Suprapubic skin (tissue), 4 donors: Measurements from ENCODE around the gene CNGA4. TPM values are rescaled to one million over a fixed set of nuclear protein-coding genes. Genes with fewer than 3 reads are reported as not detected.

ENCODE experiments used
- DNase-seq, 2 donors: peaks; one replicate each; pipeline ENCODE4 v3.0.0-alpha.2; 2019; ENCODE audit warnings: low spot score in 2 of 2
- H3K27ac ChIP-seq: fragments of 200-600 bp; sonication (generic); one replicate; pipeline ENCODE4 v1.5.1; 2019
- H3K27me3 ChIP-seq: fragments of 200-600 bp; sonication (generic); one replicate; pipeline ENCODE4 v1.5.1; 2019
- H3K36me3 ChIP-seq: fragments of 200-600 bp; sonication (generic); one replicate; pipeline ENCODE4 v1.5.1; 2019
- H3K4me1 ChIP-seq: fragments of 200-600 bp; sonication (generic); one replicate; pipeline ENCODE4 v1.5.1; 2019
- H3K4me3 ChIP-seq: fragments of 200-600 bp; sonication (generic); one replicate; pipeline ENCODE4 v1.5.1; 2019; ENCODE audit warnings: mild to moderate bottlenecking
- H3K9me3 ChIP-seq: fragments of 200-600 bp; sonication (generic); one replicate; pipeline ENCODE4 v1.5.1; 2019
- EP300 ChIP-seq: sonication (generic); formaldehyde crosslinking; IDR thresholded peaks from one replicate; pipeline ENCODE4 v1.6.1; 2017; ENCODE audit warnings: antibody characterized with exemption
- POLR2A ChIP-seq, 2 donors: fragments of 450-650 bp; IDR thresholded peaks; one replicate each; pipeline ENCODE4 v1.6.1; 2017; ENCODE audit warnings: antibody characterized with exemption in 2 of 2, mild to moderate bottlenecking in 2 of 2, moderate library complexity in 2 of 2
- POLR2AphosphoS5 ChIP-seq, 3 donors: sonication (generic); formaldehyde crosslinking; IDR thresholded peaks; one replicate each; pipeline ENCODE4 v1.6.1; 2017; ENCODE audit warnings: antibody characterized with exemption in 3 of 3
- WGBS: methylation state at CpG from one replicate; pipeline ENCODE4 v1.1.5; 2018; 5-methylcytosine and 5-hydroxymethylcytosine counted together
- total RNA-seq, 4 donors: library from RNA; depleted of rRNA; stranded (reverse); fragments of >200 nt; gene quantifications; one replicate each; pipeline ENCODE4 v1.1.0, GENCODE V29; 2016
- TF ChIP-seq, protein P1 (sequence below), 2 donors: fragments of 200-600 bp in 1 of 2; fragments of 450-650 bp in 1 of 2; sonication (generic) in 1 of 2; IDR thresholded peaks; one replicate each; pipeline ENCODE4 v1.5.1; 2016 to 2019; ENCODE audit warnings: antibody characterized with exemption in 2 of 2, mild to moderate bottlenecking in 1 of 2, moderate library complexity in 1 of 2

CNGA4 gene
- total RNA-seq, 4 donors from 2014 or later, result not detected

DNA sequence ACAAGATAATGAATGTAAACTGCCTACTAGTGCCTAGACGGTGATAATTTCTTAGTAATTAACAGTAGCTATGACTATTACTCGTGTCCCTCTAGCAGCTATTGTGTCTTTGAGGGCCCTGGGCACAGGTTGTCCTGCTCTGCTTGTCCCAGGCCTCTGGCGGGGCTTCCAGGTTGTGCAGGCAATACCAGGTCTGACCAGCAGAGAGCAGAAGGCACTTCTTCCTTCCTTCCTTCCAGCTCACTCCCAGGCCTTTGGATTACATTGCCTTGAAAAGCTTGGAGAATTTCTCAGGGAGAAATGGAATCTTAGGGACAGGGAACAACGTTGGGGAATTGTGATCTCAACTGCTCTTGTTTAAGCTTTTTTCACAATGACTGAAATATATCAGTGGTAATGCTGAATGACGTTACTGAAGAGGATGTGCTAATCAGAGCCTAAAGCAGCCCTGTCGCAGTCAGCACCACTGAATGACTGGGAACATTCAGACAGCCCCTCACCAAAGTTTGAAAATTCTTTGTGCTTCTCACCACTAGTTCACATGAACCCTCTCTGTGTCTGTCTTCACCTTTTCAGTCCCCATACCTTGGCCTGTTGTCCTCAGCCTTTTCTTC lies 12.3 kb downstream of the CNGA4 start:
- H3K4me3 ChIP-seq, result no peak overlapping the region
- WGBS, result 63% methylated on average over 6 of the region's 6 CpGs
- no peaks in the 10 kb centered on the region for H3K9me3 ChIP-seq
- TF ChIP-seq POLR2AphosphoS5 (IDR thresholded peaks at IDR 0.05), result no peak
- TF ChIP-seq, protein P1, sequence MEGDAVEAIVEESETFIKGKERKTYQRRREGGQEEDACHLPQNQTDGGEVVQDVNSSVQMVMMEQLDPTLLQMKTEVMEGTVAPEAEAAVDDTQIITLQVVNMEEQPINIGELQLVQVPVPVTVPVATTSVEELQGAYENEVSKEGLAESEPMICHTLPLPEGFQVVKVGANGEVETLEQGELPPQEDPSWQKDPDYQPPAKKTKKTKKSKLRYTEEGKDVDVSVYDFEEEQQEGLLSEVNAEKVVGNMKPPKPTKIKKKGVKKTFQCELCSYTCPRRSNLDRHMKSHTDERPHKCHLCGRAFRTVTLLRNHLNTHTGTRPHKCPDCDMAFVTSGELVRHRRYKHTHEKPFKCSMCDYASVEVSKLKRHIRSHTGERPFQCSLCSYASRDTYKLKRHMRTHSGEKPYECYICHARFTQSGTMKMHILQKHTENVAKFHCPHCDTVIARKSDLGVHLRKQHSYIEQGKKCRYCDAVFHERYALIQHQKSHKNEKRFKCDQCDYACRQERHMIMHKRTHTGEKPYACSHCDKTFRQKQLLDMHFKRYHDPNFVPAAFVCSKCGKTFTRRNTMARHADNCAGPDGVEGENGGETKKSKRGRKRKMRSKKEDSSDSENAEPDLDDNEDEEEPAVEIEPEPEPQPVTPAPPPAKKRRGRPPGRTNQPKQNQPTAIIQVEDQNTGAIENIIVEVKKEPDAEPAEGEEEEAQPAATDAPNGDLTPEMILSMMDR (IDR thresholded peaks at IDR 0.05), result peak; percentile 64 to 70
- peaks cover 23% of the 10 kb centered on the region for H3K4me1 ChIP-seq
- H3K36me3 ChIP-seq, result no peaks in the 10 kb centered on the region
- no peaks in the 10 kb centered on the region for H3K27me3 ChIP-seq
- H3K27ac ChIP-seq, result no peak overlapping the region
- no peak for DNase-seq

DNA sequence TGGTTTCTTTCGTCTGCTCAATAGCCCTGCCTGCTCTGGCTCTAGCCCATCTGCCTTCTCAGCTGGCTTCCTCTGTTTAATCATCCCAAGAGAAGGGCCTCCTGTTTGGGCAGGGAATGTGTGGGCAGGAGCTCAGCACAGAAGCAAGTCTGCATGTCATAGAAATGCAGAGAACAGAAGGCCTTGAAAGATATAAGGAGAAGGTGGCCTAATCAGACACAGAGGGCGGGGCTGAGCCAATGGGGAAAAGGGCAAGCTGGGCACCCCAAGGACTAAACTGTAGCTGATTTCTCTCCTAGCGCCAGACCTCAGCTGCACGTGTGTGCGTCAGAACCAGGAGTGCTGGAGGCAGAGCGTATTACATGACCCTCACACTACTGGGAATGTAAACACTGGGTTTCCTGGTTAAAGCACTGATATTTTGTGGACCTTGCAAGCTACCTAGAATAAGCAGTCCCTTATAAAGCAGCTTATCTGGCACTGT lies 13.1 kb downstream of the CNGA4 start:
- Histone ChIP-seq H3K36me3 (no peaks in the 10 kb centered on the region), H3K4me1 (peaks cover 23% of the 10 kb centered on the region), H3K9me3 (no peaks in the 10 kb centered on the region), H3K4me3 (no peak overlapping the region), H3K27ac (no peak overlapping the region), H3K27me3 (peaks cover 2% of the 10 kb centered on the region)
- TF ChIP-seq EP300, result no peak
- TF ChIP-seq POLR2AphosphoS5 (IDR thresholded peaks at IDR 0.05), result no peak
- TF ChIP-seq, protein P1 (IDR thresholded peaks at IDR 0.05), result no peak
- no peak for TF ChIP-seq POLR2A (IDR thresholded peaks at IDR 0.05)
- WGBS, result 76% methylated on average over 6 of the region's 6 CpGs
- DNase-seq, result no peak

GRCh38 chr11:6253197-6253596 lies 14.3 kb downstream of the CNGA4 start:
- H3K9me3 ChIP-seq, result no peaks in the 10 kb centered on the region
- H3K27ac ChIP-seq, result no peak overlapping the region

DNA sequence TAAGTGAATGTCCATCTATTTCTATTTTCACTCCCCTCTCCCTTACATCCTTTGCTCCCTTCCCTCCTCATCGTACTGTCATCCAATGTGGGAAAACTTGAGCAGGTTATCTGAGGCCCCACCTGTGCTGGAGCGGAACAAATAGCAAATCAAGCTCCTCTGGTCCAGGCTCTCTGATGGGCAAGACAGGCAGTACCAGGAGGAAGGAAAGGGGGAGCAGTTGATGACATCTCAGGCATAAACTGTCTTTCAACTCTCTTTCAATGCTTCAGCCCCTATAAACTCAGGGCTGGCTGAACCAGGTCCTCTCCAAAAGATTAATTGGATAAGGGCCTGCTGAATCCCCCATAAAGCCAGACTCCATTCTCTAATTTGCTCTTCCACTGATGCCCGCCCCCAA lies 19.3 kb downstream of the CNGA4 start:
- no peaks in the 10 kb centered on the region for H3K9me3 ChIP-seq
- no peak overlapping the region for H3K27ac ChIP-seq
- peaks cover 39% of the 10 kb centered on the region for H3K27me3 ChIP-seq
- TF ChIP-seq EP300 (no peak), POLR2A (IDR thresholded peaks at IDR 0.05) (no peak), POLR2AphosphoS5 (IDR thresholded peaks at IDR 0.05) (no peak)
- TF ChIP-seq, protein P1 (IDR thresholded peaks at IDR 0.05), result no peak
- H3K36me3 ChIP-seq, result no peaks in the 10 kb centered on the region
- 83% methylated on average over 3 of the region's 3 CpGs for WGBS
- peaks cover 20% of the 10 kb centered on the region for H3K4me1 ChIP-seq
- no peak overlapping the region for H3K4me3 ChIP-seq
- no peak for DNase-seq

More at GRCh38 chr11:6253197-6253596, 14.3 kb downstream of the CNGA4 start:
- peaks cover 13% of the 10 kb centered on the region for H3K27me3 ChIP-seq
- H3K4me1 ChIP-seq, result peaks cover 16% of the 10 kb centered on the region
- no peaks in the 10 kb centered on the region for H3K36me3 ChIP-seq
- DNase-seq, result no peak
- TF ChIP-seq POLR2A (IDR thresholded peaks at IDR 0.05), result no peak
- TF ChIP-seq, protein P1 (IDR thresholded peaks at IDR 0.05), result no peak
- TF ChIP-seq POLR2AphosphoS5 (IDR thresholded peaks at IDR 0.05), result no peak
- no peak for TF ChIP-seq EP300
- 81% methylated on average over 1 of the region's 1 CpG for WGBS
- H3K4me3 ChIP-seq, result no peak overlapping the region

DNA sequence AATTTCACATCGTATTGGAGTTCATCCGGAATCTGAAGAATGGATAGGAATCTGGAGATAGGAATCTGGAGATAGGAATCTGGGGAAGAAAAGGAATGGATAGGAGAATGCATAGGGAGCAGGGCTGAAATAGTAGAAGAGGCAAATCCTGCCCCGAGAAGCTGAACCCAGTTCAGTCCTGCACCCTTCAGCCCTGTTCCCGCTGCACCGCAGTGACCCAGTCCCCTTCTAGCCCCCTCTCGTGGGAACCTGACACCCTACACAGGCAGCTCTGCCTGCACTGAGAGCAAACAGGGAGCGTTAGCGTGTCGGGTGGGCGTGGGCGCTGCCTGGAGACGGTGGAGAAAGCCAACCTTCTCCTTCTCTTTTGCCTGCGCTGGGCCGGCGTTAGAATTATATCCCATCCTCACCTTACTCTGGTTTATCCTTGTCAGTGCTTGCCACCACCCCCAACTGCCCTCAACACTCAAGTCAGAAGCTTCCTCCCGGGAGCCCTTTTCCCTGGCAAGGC lies 19.7 kb downstream of the CNGA4 start:
- 10% methylated on average over 16 of the region's 16 CpGs for WGBS
- H3K9me3 ChIP-seq, result no peaks in the 10 kb centered on the region
- peak overlapping the region; percentile 56 for H3K4me3 ChIP-seq
- no peaks in the 10 kb centered on the region for H3K36me3 ChIP-seq
- no peak for DNase-seq
- TF ChIP-seq EP300, result no peak
- no peak for TF ChIP-seq POLR2AphosphoS5 (IDR thresholded peaks at IDR 0.05)
- TF ChIP-seq POLR2A (IDR thresholded peaks at IDR 0.05), result no peak
- TF ChIP-seq, protein P1 (IDR thresholded peaks at IDR 0.05), result no peak
- H3K27ac ChIP-seq, result no peak overlapping the region
- peaks cover 20% of the 10 kb centered on the region for H3K4me1 ChIP-seq
- H3K27me3 ChIP-seq, result peaks cover 39% of the 10 kb centered on the region
